Esophagus muscularis mucosa (tissue), 4 donors: Measurements from ENCODE around the gene SND1.

Experiments used
- CTCF ChIP-seq, 3 experiments: fragments of 200-600 bp in 2 of 3; fragments of 450-650 bp in 1 of 3; sonication (generic) in 2 of 3; IDR thresholded peaks; one replicate each; pipeline ENCODE4 v1.5.1; 2017 to 2019; ENCODE audit warnings: antibody characterized with exemption in 3 of 3, mild to moderate bottlenecking in 2 of 3, moderate library complexity in 1 of 3
- EP300 ChIP-seq: sonication (generic); formaldehyde crosslinking; IDR thresholded peaks from one replicate; pipeline ENCODE4 v1.6.1; 2017; ENCODE audit warnings: antibody characterized with exemption
- POLR2A ChIP-seq: fragments of 450-650 bp; IDR thresholded peaks from one replicate; pipeline ENCODE4 v1.6.1; 2017; ENCODE audit warnings: antibody characterized with exemption, moderate library complexity, mild to moderate bottlenecking, low read depth
- POLR2AphosphoS5 ChIP-seq, 2 donors: sonication (generic); formaldehyde crosslinking; IDR thresholded peaks; one replicate each; pipeline ENCODE4 v1.6.1; 2017; ENCODE audit warnings: antibody characterized with exemption in 2 of 2

DNA sequence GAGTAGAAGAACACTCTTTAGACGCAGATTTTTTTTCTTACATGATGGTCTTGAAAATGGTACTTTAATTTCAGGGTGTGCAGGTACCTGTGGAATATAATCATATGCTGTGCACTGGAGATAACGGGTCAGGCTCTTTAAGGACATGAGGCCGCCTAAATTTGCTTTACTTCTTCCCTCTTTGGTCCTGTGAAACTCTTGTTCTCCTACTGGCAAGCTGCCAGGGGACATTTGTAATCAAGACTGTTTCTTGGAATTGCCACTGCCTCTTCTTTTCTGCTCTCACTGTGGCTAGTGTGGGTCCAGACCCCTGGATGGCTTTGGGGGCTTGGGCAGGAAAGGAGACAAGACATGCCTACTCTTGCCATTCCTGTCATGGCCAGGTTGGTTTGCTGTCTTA is 146.0 kb downstream of the SND1 start:
- TF ChIP-seq CTCF (IDR thresholded peaks at IDR 0.05) (no peak), POLR2A (no peak), POLR2AphosphoS5 (IDR thresholded peaks at IDR 0.05) (no peak), EP300 (no peak)
